HG02981 (cell line): ENCODE results near the gene TTLL7.
"Not testable (repeated sequence)": the region's sequence is repeated elsewhere in the genome, so short reads cannot be mapped to it uniquely, and the experiment has no call there.

ENCODE experiments used
- ATAC-seq: cut with Tn5 transposase; IDR thresholded peaks from one replicate; pipeline ENCODE4 v1.9.1; 2021; ENCODE audit warnings: mild to moderate bottlenecking, moderate library complexity; ENCODE audit not compliant: unreplicated experiment

Gene TTLL7

GRCh38 chr1:83997631-83998030 lies 1.3 kb downstream of the TTLL7 start:
- ATAC-seq, result no peak

DNA sequence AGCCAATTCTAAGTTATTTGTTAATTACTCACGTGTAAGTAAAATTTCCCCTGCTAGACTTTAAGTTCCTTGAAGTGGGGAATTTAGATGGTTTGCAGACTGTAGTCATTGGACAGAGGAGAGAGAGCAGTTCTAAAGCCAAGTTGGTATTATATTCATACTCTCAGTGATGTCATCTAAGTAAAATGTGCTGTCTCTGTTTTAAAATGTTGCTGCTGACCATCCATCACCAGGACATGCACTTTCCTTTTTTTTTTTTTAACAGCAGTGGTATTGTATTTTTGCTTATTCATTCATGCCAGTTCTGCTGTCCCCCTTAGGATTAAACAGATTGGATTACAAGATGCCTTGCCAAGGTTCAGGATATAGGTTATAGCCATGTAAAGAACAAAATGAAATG lies 2.3 kb downstream of the TTLL7 start:
- no peak for ATAC-seq

DNA sequence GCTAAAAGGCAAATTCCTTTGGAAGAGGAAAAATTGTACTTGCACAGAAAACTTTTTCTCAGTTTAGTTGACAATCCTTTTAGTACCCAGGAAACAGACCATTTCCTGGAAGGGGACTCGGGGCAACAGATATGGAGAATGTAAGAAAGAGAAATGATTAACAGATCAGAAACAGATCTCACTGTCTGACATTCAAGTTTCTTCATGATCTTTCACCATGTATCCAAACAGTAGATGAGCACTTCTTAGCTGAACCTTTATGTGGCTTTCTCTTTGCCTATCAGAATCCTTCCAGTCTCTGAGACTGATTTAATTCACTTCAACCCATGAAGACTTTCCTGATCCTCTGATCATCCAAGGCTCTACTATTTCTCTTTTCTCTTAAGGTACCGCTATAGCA lies 2.7 kb downstream of the TTLL7 start:
- ATAC-seq, result no peak

DNA sequence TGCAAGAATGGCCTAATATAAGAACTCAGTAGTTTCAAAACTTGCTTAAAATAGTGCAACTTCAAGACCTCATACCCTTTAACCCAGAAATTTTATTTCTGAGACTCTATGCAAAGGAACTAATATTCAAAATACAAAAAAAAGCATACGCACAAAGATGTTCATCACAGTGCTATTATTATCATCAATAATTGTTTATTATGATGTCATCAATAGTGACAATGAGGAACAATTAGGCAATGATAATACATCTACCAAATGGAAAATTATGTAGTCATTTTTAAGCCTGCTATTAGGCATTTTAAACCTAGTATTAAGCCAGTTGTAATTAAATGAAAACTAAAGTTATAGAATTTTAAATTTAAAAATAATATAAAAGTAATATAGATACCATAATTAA lies 3.3 kb downstream of the TTLL7 start:
- no peak for ATAC-seq

GRCh38 chr1:83994111-83994510 lies 4.8 kb downstream of the TTLL7 start:
- ATAC-seq, result no peak

- ATAC-seq, result no peak
Observed at GRCh38 chr1:83990734-83991133, 8.2 kb downstream of the TTLL7 start.

DNA sequence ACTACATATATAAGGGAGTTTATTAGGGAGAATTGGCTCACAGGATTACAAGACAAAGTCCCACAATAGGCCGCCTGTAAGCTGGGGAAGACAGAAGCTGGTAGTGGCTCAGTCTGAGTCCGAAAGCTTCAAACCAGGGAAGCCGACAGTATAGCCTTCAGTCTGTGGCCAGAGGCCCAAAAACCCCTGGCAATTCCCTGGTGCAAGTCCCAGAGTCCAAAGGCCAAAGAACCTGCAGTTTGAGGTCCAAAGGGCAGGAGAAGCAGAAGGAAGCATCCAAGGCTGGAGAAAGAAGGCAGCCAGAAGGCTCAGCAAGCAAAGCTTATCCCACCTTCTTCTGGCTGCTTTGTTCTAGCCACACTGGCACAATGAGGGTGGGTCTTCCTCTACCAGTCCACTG lies 13.9 kb downstream of the TTLL7 start:
- ATAC-seq, result no peak

GRCh38 chr1:83983918-83984317 lies 15.0 kb downstream of the TTLL7 start:
- ATAC-seq, result not testable (repeated sequence)

- no peak for ATAC-seq
Observed at GRCh38 chr1:83978056-83978455, 20.9 kb downstream of the TTLL7 start.

DNA sequence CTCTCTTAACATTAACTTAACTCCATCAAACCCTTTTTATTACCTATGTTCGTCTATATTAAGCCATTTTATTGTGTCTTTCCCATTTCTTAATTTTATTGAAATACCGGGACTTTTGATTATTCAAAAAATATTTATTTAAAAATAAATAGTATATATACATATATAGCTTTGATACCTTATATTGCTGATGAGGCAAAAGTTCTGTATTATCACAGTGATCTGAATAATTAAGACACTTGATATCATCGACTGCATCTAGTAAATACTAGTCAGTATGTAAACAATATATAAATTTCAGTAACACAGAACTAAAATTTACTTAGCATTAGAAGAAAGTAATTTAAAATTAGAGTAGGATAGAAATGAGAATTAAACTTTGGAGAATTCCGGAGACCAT lies 22.0 kb downstream of the TTLL7 start:
- ATAC-seq, result no peak

DNA sequence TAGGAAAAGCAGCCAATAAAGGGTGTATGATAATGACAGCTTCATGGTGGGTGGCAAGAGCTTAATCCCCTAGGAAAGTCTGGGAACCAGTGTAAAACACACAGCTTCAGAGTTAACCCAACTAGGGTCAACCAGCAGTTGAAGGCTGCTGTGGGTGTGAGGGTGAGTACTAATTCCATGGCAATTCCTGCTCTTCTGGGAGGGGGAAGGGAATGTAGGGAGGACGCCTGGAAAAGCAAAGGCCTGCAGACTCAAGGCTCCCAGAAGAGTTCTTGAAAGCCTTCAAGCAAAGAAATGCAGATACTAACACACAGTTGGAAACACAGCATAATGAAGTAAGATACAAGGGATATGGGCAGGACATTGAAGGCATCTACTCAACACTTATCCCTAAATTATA lies 28.1 kb downstream of the TTLL7 start:
- ATAC-seq, result no peak

- no peak for ATAC-seq
Observed at GRCh38 chr1:83970114-83970513, 28.8 kb downstream of the TTLL7 start.

- no peak for ATAC-seq
Observed at GRCh38 chr1:83967336-83967735, 31.6 kb downstream of the TTLL7 start.

DNA sequence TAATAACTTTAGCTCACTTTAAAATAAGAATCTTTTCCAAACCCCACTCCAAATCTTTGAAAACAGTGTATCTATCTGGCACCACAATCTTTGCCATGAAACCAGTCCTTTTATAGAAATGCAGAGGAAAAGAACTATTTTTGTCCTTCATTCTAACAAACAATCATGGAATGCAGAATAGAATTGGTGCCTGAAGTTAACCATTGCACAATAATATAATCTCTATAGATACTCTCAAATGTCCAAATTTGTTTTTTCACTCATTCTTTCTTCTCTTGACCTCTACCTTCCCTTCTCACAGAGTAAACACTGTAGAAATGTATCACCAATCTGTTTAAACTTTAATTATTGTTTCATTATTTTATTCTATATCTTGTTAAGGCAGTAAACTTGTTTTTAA lies 34.8 kb downstream of the TTLL7 start:
- no peak for ATAC-seq

DNA sequence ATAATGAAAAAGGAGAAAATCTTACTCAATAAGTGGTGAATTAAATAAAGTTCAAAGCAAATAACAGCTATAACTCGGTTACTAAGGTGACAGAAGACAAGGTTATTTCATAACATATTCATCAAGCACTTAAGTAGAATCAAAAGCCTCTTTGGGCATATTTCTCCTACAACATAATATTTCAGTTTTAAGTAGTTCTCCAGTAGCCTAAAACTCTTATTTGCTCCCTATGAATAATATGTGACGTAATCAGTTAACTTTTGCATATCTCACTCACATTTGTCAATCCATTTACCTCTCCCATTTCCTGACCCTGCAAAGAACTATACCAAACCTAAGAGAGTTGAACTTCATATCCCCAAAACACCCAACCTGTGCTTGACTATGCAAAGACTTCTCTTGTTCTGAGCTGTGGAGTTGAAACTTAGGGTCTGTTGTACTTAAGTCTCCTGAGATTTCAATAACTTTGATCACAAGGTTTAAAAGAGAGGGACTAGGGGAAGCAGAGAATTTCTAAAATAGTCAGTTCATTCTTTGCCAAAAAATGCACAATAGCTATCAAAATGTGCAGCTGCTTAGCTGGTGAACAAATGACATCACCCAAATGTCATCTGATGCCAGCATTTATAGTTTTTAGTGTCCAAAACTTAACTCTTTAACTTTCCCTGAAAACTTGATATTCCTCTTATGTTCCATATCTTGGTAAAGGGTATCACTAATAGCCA lies 37.2 kb downstream of the TTLL7 start:
- ATAC-seq, result no peak

- no peak for ATAC-seq
Observed at GRCh38 chr1:83960669-83961277, 38.2 kb downstream of the TTLL7 start.

DNA sequence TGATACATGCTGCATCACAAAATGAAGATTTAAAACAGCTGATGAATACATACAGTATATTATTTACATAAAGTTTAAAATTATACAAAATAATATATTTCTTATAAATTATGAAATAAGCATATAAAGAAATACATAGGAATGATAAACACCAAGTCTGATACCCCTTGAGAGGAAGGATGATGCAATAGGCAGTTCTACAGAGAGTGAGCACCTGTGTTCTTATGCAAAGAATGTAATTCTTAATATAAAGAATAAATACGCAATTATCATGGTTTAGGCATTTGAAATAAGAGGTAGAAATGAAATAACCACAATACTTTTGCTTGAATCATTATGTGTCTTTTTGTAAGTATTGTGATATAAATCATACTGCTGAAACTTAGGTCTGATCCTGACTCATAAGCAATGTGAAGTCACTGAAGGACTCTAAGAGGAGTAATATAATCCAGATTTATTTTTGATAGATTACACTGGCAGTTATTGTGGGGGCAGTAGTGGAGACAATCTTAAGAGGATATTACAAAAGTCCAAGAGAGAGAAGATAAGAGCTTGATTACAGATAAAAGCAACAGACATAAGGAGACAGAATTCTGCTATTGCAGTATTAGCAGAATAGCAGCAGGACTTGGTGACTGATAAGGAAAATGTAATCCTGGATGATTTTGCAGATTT lies 39.0 kb downstream of the TTLL7 start:
- ATAC-seq, result no peak

- no peak for ATAC-seq
Observed at GRCh38 chr1:83958704-83959103, 40.2 kb downstream of the TTLL7 start.

DNA sequence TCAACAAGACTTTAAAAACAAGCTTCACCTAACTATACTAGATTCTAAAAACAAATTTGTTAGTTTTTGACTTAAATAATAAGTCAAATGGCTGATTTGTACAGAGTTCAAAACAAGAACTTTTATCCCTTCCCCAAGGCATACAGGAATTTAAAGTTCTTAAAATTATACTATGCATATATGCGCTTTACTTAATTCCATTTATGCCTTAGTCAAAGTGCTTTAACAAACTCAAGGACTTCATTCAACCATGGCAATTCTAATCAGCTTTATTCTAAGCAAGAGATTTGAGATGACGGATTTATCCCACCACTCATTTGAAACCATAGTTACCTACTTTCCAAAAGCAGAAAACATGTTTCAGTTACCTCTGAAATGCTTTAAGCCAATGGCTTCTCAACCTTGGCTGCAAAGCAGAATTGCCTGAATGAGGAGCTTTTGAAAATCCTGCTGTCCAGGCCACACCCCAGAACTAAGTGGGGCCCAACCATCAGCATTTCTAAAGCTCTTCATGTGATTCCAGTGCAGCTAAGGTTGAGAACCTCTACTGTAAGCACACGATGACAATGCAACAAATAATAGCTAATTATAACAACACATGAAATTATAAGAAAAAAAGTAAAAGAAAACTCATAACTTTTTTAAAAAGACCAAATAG lies 44.6 kb downstream of the TTLL7 start:
- no peak for ATAC-seq

- no peak for ATAC-seq
Observed at GRCh38 chr1:83950106-83950661, 48.7 kb downstream of the TTLL7 start.

GRCh38 chr1:83942914-83943313 lies 56.0 kb downstream of the TTLL7 start:
- no peak for ATAC-seq
